Activated CD4-positive, CD25-positive, alpha-beta regulatory T cell treated with anti-CD3 and anti-CD28 coated beads, Interleukin-2, amount 50 U/mL, for 24 hours (primary cell): ENCODE data around the gene COQ10B.
"Not testable (repeated sequence)": the region's sequence is repeated elsewhere in the genome, so short reads cannot be mapped to it uniquely, and the experiment has no call there.

ENCODE experiments used
- ATAC-seq, 2 donors: fragments of 150-1000 bp; cut with Tn5 transposase; one replicate each; pipeline ENCODE4 v1.10.0; 2021; ENCODE audit warnings: mild to moderate bottlenecking in 1 of 2, moderate library complexity in 1 of 2

The COQ10B gene

DNA sequence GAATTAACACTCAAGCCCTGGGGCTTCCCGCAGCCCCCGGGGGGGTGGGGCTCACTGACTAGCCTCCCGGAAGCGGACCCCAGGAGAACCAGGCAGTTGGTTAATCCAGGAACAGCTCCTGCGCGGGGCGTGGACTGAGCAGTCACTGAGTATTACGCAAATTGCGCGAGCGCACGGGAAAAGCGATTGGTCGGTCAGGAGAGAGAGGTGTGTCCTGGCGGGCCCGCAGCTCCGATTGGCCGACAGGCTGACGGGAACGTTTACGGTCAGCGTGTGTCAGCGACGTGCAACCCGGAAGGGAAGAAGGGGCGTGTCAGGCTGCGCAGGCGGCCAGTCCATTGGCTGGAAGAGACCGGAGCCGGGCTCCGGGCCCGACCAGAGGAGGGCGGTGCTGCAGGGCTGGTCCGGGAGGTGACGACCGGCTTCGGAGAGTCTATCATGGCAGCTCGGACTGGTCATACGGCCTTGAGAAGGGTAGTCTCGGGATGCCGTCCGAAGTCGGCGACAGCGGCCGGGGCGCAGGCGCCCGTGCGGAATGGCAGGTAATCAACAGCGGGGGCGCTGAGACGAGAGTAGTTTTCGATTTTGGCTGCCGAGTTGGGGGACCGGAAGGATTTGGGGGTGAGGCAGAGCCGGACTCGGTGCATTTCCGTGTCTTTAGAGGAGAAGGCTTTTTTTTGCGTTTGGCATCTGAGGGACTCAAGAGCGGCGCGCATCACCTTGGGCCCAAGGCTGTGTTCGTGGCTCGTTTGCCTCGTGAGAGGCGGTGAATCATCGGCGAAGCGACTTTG, at the start of gene COQ10B:
Gene COQ10B, plus strand, starts transcription at position 430 of the 791 bp plus-strand sequence. Its CDS starts 9 bp downstream, at position 439.
- peak; percentile 92 for ATAC-seq

DNA sequence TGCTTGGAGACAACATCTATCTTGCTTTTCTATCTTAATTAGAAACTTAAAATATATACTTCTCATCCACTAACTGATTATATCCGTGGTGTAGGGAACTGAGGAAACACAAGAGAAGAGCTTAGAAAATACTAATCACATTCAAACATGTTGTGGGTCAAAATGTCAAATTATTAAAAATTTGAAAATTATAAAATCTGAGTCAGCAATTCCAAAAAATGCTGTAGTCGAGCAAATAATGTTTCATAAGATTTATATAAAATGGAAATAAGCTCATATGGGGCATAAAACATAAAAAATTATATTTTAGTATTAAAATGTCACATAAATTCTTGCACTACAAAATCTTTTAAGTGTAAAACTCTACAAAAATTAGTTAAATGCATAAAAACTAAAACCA, 47.8 kb upstream of the COQ10B start:
- no peak for ATAC-seq

DNA sequence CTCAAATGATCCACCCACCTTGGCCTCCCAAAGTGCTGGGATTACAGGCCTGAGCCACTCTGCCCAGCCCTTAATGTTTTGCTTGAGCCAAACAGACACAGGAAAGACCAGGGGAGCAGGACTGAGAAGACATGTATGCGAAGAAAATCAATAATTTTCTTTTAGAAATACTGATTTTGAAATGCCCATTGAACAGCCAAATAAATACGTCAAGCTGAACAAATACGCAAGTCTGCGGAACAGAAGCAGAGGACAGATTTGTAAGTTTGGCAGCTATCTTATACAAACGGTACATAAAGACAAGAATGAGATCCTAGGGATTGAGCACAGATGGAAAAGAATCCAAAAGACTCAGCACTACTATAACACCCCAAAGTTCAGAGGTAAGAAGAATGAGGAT, 39.3 kb upstream of the COQ10B start:
- no peak for ATAC-seq

DNA sequence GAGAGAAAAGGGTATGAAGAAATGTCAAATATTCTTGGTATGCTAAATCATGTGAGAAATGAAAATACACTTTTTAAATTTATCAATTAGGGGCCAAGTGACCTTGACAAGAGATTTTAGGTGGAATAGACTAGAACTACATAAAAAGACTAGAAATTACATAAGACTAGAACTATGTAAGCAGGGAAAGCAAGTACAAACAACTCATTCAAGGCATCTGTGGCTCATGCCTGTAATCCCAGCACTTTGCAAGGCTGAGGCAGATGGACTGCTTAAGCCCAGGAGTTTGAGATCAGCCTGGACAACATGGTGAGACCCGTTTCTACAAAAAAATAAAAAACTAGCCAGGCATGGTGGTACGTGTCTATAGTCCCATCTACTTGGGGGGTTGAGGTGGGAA, 38.8 kb upstream of the COQ10B start:
- ATAC-seq = no peak

DNA sequence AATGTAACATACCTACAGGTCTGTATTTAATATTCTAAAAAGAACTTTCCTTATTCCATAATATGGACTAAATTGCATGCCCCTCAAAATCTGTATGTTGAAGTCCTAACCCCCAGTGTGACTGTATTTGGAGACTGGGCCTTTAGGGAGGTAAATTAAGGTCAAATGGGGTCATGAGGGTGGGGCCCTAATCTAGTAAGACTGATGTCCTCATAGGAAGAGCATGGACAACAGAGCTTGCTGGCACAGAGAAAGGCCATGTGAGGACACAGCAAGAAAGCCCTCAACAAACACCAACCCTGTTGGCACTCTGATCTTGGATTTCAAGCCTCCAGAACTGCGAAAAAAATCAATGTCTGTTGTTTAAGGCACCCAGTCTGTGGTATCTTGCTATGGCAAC, 37.1 kb upstream of the COQ10B start:
- ATAC-seq = no peak

DNA sequence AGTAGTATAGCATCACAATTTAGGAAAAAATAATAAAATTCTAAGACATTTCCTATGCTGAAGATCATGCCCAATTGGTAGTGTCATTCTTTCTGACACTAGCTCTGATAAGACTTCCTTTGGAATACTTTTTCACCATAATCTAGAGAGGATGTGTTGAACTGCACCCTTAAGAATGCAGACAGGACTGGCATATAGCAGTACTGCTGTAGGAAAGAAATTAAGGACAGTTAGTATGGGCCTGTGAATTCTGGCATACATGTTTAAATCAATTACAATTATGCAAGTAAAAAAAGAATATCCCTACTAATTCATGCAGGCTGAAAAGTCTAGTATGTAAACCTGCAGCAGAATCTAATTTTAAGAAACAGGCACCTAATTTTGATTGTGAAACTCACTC, 33.9 kb upstream of the COQ10B start:
- no peak for ATAC-seq

DNA sequence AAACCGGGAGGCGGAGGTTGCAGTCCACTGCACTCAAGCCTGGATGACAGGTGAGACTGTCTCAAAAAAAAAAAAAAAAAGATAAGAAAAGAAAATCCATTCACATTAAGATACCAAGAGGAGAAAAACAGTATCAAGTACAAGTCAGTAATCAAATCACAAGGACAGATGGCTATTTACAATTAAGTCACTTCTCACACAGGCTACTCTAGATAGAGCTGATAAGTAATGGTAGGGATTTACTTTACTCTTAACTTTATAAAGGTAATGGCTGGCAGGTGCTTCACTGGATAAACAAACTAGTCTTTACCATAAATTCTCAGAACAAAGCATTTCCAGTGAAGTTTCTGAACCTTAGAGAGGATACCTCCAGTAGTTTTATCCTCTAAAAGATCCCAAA, 30.0 kb upstream of the COQ10B start:
- ATAC-seq = no peak

DNA sequence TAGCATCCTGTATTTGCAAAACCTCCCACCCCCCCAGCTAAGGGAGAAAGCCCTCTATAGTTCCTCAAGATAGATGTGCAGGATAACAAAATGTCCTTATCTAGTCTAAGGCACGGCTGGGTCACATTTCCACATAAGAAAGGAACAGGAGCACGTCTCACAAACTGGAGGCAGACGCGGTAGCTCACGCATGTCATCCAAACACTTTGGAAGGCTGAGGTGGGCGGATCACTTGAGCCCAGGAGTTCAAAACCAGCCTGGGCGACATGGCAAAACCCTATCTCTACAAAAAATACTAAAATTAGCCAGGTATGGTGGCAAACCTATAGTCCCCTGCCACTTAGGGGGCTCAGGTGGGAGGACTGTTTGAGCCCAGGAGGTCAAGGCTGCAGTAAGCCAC, 27.8 kb upstream of the COQ10B start:
- no peak for ATAC-seq

DNA sequence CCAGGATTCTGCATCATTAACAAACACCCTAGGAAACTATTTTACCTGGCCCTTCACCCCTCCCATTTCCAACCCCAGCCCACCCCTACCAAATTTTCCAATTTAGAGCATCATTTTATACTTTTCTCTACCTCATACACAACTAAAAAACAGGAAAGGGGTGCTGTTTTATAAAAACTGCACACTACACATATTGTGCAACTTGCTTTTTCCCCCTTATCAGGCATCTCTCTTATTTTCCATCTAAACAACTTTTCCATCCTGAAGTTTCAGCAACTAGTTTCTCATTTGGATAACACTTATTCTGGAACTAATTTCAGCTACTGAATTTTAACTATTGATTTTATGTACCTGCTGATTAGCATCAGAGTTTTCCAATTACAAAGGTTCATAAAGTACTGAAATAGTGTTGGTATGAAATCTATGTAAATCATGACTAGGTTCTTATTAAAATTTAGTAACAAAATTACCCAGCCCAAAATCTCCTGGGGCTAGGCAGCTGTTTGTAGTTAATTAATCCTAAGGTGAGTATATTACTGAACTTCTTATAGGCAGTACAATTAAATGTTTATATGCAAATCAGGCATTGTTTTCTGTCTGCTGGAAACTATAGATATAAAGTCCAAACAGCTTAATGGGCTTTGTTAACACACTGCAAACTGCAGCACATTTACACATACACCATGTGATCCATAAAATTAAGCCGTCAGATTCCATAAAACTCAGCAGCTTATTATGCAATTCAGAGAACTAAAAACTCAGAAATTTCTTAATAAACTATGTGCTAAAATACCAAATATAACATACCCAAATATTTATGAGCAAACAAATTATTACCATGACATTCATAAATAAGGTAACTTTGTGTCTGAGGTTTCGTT, 26.4 kb upstream of the COQ10B start:
- no peak for ATAC-seq

DNA sequence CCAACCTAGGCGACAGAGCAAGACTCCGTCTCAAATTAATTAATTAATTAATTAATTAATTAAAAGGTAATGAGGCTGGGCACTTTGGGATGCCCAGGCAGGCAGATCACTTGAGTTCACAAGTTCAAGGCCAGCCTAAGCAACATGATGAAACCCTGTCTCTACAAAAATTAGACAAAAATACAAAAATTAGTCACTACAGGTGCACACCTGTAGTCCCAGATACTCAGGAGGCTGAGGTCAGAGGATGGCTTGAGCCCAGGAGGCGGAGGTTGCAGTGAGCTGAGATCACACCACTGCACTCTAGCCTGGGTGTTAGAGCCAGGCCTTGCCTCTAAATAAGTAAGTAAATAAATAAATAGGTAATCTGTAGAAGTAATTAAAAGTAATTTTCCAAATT, 25.4 kb upstream of the COQ10B start:
- no peak for ATAC-seq

DNA sequence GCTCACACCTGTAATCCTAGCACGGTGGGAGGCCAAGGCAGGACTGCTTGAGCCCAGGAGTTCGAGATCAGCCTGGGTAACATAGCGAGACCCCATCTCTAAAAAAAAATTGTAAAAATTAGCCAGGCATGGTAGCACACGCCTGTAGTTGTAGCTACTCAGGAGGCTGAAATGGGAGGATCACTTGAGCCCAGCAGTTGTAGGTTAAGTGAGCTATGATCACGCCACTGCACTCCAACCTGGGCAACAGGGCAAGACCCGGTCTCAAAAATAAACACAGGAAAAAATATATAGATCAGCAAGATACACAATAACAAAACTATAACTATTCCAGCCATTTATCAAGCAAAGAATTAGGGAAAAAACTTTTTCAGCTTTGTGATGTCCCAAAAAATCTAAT, 21.5 kb upstream of the COQ10B start:
- no peak for ATAC-seq

DNA sequence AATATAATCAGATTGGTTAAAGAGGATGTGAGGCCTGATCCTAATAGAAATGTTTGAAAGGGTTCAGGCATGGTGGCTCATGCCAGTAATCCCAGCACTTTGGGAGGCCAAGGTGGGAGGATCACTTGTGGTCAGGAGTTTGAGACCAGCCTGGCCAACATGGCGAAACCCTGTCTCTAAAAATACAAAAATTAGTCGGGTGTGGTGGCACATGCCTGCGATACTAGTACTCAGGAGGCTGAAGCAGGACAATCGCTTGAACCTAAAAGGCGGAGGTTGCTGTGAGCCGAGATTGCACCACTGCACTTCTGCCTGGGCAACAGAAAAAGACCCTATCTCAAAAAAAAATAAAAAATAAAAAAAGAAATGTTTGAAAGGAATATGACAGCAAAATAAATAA, 20.8 kb upstream of the COQ10B start:
- ATAC-seq = not testable (repeated sequence)

DNA sequence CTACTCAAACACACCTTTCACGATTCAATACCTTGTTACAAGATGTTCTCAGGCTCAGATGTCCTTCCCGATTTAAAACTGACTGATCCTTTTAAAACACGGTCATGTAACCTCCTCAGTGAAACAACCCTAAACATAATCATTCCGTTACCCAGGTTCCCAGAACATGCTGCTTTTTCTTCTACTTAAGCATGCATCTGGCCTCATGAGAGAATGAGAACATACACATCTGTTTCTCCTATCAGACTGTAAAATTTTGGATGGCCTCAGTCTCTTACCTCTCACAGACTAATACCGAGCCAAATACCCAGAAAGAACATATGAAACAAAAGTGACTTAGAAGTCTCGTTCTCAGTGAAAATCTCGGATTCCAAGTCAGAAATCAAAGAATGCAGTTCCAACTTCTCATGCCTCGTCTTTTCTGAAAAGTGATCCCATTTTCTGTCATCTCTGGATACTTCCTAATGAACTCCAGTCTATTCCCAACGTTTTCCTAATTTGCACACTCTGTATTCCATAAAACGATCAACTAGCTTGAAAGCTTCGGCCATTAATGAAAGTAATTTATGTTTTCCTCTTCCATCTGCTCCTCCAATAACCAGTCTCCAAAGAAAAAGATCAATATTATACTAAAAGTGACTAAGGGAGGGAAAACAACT, 19.4 kb upstream of the COQ10B start:
- peak in 1 of 2 donors; percentile 8 for ATAC-seq

DNA sequence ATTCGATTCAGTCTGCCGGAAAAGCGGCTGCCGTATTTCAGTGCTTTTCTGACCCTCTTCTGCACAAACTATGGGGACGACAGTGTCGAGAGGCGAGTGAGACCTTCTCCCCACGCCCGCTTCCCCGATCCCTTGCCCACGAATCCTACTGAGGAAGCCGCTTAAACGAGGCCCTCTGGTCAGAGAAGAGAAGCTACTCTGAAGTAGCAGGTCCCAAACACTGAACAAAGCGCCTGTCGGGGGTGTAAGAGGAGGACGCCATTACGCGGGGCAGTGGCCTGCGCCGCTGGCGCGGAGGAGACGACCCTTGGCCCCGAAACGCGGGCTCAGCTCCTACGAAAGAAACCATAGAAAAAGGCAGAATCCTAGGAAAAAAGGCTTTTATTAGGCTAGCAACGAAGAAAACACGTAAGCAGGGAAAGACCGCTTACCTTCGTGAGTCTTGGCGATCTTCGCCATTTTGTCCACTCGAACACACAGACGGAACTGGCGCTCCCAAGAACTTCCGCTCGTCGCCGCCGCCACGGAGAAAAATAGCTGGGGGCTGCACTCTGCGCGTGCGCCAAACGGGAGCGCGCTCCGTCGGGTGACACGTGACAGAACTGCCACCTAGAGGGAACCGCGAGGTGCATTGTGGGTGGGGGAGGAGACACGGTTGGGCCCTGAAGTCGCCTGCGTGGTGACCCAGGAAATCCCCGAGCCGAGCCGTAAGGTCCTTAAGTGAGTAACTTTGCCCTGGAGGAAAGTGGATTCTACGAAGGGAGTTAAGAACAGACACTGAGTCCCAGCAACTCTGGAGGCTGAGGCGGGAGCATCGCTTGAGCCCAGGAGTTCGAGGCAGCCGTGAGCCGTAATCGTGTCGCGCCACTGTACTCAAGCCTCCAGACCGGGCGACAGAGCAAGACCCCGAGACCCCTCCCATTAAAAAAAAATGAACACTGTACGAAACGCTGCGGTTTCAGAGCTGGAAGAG, 18.5 kb upstream of the COQ10B start, which contains the start of gene SF3B1:
Gene SF3B1, minus strand, starts transcription at position 488 of the 973 bp plus-strand sequence. Its CDS starts 29 bp downstream, at position 459.
- peak; percentile 94 to 95 for ATAC-seq

DNA sequence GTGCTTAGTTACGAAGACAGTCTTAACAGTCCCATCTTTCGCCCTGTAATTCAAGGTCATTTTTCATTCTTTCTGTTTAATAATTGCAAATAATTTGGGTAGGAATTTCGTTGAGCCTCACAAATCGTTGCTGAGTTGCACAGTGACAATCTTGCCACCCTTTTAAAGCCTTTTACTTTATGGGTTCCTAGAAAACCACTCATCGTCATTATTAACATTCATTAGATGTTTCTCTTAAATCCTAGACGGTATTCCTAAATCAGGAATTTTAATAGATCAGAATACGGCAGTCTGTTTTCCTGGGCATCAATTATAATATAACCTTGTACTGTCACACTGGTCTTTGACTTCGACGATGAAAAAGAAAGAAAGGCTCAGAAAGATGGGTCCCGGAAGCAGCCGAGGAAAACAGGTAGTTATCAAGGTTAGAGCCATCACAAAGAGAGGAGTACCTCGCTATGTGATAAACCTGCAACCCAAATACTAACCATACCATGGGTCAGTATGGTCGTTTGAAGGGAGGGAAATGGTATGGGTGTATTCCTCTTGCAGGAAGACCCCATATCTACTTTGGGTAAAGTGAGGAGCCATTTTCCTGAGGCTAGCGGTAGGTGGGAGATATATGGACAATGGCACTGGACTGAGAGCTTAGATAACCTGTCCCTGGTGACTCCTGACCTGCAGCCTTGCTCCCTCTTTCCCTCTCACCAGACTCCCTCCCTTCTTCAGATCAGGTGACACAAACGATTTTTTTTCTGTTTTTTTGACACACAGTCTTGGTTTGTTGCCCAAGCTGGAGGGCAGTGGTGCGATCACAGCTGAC, 17.5 kb upstream of the COQ10B start:
- no peak for ATAC-seq

DNA sequence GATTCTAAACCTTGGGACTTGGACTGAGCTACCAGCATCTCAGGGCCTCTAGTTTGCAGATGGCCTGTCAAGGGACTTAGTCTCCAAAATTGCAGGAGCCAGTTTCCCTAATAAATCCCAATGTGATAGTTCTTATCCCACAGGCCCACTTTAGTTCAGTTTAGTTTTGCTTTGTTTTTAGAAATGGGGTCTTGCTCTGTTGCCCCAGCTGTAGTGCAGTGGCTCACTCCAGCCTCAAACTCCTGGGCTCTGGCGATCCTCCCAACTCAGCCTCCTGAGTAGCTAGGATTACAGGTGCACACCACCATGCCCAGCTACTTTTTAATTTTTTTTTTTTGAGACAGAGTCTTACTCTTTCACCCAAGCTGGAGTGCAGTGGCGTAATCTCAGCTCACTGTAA, 16.0 kb upstream of the COQ10B start:
- no peak for ATAC-seq

DNA sequence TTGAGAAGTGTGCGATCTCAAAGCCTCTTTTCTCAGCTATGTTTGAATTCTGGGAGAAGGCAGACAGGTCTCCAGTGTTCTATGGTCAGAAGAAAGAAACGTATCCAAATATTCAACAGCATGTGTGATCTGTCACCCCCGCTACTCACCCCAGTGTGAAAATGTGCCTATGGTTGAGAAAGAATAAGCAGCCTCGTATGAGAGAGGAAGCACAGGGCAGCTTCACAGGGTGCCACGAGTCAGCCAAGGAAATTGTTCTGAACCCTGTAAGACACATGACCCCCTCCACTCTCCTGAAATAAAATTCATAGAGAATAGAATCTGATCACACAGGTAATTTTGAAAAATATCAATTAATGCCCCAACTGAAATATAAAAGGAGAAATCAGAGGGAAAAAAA, 10.5 kb upstream of the COQ10B start:
- ATAC-seq = no peak

DNA sequence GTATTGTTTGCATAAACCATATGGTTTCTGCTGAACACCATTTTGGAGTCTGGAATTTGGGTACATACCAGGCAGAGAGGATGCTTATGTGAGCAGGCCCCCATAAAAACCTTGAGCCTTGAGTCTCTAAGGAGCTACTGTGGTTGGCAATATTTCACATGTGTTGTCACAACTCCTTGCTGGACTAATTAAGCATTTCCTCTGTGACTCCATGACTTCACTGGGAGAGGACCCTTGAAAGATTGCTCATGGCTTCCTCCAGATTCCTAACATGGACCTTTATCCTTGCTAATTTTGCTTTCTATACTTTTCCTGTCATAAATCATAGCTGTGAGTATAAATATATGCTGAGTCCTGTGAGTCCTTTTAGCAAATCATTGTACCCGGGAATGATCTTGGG, 7.6 kb upstream of the COQ10B start:
- ATAC-seq = no peak

DNA sequence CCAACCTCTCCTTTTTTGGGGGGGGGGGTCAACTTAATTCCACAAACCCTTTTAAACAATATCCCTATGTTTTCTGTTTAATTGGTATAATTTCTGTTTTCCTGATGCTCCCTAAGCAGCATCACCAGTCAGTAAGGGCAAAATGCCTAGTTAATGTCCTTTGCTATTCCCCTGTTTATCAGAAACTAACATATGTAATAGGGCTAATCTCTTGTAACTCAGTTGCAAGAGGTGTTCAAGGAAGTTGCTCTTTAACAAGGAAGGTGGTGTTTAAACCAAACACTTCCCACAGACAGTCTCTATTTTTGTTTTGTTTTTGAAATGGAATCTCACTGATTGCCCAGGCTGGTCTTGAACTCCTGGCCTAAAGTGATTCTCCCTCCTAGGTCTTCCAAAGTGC, 6.5 kb upstream of the COQ10B start:
- no peak for ATAC-seq

DNA sequence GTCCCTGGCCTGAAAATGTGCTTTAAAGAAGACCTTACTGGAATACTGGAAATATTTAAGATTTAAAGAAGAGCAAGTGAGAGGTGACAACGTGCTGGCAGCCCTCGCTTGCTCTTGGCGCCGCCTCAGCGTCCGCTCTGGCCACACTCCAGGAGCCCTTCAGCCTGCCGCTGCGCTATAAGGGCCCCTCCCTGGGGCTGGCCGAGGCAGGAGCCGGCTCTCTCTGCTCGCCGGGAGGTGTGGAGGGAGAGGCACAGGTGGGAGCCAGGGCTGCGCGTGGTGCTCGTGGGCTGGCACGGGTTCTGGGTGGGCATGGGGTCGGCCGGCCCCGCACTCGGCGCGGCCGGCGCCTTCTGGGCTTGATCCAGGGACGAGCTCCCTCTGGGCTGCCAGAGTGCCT, 2.9 kb upstream of the COQ10B start:
- ATAC-seq = no peak

DNA sequence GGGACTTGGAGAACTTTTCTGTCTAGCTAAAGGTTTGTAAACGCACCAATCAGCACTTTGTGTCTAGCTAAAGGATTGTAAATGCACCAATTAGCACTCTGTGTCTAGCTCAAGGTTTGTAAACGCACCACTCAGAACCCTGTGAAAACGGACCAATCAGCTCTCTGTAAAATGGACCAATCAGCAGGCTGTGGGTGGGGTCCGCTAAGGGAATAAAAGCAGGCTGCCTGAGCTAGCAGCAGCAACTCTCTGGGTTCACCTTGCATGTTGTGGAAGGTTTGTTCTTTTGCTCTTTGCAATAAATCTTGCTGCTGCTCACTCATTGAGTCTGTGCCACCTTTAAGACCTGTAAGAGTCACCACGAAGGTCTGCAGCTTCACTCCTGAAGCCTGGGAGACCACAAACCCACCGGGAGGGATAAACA, 2.4 kb upstream of the COQ10B start:
- ATAC-seq = not testable (repeated sequence)
